DOHH2 (cell line): ENCODE data around the gene CD151.

Source experiments
- H3F3A ChIP-seq: fragments of 200-600 bp; sonication (generic), shearing (Covaris generic); 2 replicates; pipeline ENCODE4 v1.6.0; 2016; ENCODE audit warnings: antibody characterized with exemption, mild to moderate bottlenecking; ENCODE audit not compliant: control insufficient read depth, insufficient read depth
- H3K27ac ChIP-seq: fragments of 200-600 bp; sonication (generic); 2 replicates; pipeline ENCODE4 v1.5.1; 2014; ENCODE audit warnings: low read depth, mild to moderate bottlenecking, low read length, moderate library complexity
- H3K27me3 ChIP-seq: fragments of 200-600 bp; sonication (generic); 2 replicates; pipeline ENCODE4 v1.6.1; 2014; ENCODE audit warnings: mild to moderate bottlenecking, low read length, mixed read lengths; ENCODE audit not compliant: control insufficient read depth
- H3K36me3 ChIP-seq: fragments of 200-600 bp; sonication (generic); 2 replicates; pipeline ENCODE4 v1.6.1; 2014; ENCODE audit warnings: mild to moderate bottlenecking, low read length, moderate library complexity, mixed read lengths; ENCODE audit not compliant: control insufficient read depth
- H3K4me1 ChIP-seq: fragments of 200-600 bp; sonication (generic); 2 replicates; pipeline ENCODE4 v1.6.1; 2014; ENCODE audit warnings: mild to moderate bottlenecking, low read length, mixed read lengths; ENCODE audit not compliant: control insufficient read depth
- H3K4me2 ChIP-seq: fragments of 200-600 bp; sonication (generic); 2 replicates; pipeline ENCODE4 v1.6.0; 2014; ENCODE audit warnings: mild to moderate bottlenecking, low read length, moderate library complexity
- H3K4me3 ChIP-seq: fragments of 200-600 bp; sonication (generic); 2 replicates; pipeline ENCODE4 v1.5.1; 2014; ENCODE audit warnings: mild to moderate bottlenecking, low read length, mixed read lengths
- H3K79me2 ChIP-seq: fragments of 200-600 bp; sonication (generic); 2 replicates; pipeline ENCODE4 v1.6.1; 2014; ENCODE audit warnings: mild to moderate bottlenecking, low read length, mixed read lengths; ENCODE audit not compliant: control insufficient read depth
- H3K9me2 ChIP-seq: fragments of 200-600 bp; sonication (generic); replicated peaks from 2 replicates; pipeline ENCODE4 v1.6.1; 2014; ENCODE audit warnings: mild to moderate bottlenecking, low read length, mixed read lengths; ENCODE audit not compliant: control insufficient read depth
- H3K9me3 ChIP-seq: fragments of 200-600 bp; sonication (generic); 2 replicates; pipeline ENCODE4 v1.6.1; 2014; ENCODE audit warnings: antibody characterized with exemption, low read length, mixed read lengths; ENCODE audit not compliant: control insufficient read depth, insufficient read depth
- H4K20me1 ChIP-seq: fragments of 200-600 bp; sonication (generic); 2 replicates; pipeline ENCODE4 v1.6.0; 2014; ENCODE audit warnings: low read depth, mild to moderate bottlenecking, antibody characterized with exemption, low read length, moderate library complexity; ENCODE audit not compliant: control insufficient read depth, insufficient read depth
- CTCF ChIP-seq: fragments of 200-600 bp; sonication (generic); IDR thresholded peaks from one replicate; pipeline ENCODE4 v1.5.1; 2014; ENCODE audit warnings: antibody characterized with exemption, mild to moderate bottlenecking, low read depth, low read length; ENCODE audit not compliant: poor library complexity, severe bottlenecking
- EZH2phosphoT487 ChIP-seq: fragments of 200-600 bp; sonication (generic); IDR thresholded peaks from 2 replicates; pipeline ENCODE4 v1.6.1; 2017; ENCODE audit warnings: borderline replicate concordance, mild to moderate bottlenecking, antibody characterized with exemption, low read length, moderate library complexity, mixed read lengths

Gene CD151

DNA sequence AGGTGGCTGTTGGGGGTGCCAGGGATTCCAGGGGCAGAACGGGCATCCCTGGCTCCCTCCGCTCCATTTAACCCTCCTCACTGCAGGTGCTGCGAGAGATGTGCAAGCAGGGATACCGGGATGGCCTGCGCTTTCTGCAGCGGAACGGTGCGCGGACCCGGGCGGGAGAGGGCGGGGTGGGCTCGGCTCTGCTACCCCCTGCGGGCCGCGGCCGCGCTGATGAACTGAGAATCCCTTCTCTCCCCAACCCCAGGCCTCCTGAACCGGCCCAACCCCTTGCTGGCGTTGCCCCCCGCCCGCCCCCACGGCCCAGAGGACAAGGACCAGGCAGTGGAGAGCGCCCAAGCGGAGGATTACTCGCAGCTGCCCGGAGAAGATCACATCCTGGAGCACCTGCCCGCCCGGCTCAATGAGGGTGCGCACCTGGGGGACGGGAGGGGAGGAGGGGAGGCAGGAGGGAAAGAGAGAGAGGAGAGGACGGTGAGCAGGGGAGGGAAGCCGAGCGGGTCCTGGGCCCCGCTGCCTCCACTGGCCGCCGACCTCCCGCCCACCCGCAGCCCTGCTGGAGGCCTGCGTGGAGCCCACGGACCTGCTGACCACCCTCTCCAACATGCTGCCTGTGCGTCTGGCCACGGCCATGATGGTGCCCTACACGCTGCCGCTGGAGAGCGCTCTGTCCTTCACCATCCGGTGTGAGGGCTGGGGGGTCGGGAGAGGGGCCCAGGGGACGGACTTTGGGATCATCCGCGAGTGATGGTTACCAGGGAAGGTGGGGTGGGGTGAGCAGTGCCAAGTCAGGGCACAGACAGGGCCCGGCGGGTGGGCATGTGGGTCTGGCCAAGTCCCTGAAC lies 9.1 kb upstream of the CD151 start:
- no peak overlapping the region for H3K4me3 ChIP-seq
- TF ChIP-seq EZH2phosphoT487 (no peak), CTCF (no peak)
- peaks cover 13% of the 10 kb centered on the region for H3K36me3 ChIP-seq
- peaks cover 40% of the 10 kb centered on the region for H3K4me1 ChIP-seq
- no peak overlapping the region for H3K4me2 ChIP-seq
- H3K27me3 ChIP-seq, result peaks cover 19% of the 10 kb centered on the region
- H4K20me1 ChIP-seq, result peaks cover 11% of the 10 kb centered on the region
- no peaks in the 10 kb centered on the region for H3K9me3 ChIP-seq
- H3K79me2 ChIP-seq, result peaks cover 16% of the 10 kb centered on the region
- H3K27ac ChIP-seq, result no peak overlapping the region
- H3K9me2 ChIP-seq, result no peaks in the 10 kb centered on the region
- H3F3A ChIP-seq, result no peaks in the 10 kb centered on the region

- Histone ChIP-seq H3K79me2 (peaks cover 16% of the 10 kb centered on the region), H3K4me3 (no peak overlapping the region), H3K9me3 (no peaks in the 10 kb centered on the region), H3K4me1 (peaks cover 42% of the 10 kb centered on the region), H3K27ac (no peak overlapping the region), H3F3A (no peaks in the 10 kb centered on the region), H3K9me2 (no peaks in the 10 kb centered on the region), H3K36me3 (peaks cover 13% of the 10 kb centered on the region), H4K20me1 (peaks cover 11% of the 10 kb centered on the region), H3K27me3 (peaks cover 26% of the 10 kb centered on the region), H3K4me2 (no peak overlapping the region)
- TF ChIP-seq CTCF (no peak), EZH2phosphoT487 (no peak)
Observed at GRCh38 chr11:824292-824880, 8.4 kb upstream of the CD151 start.

DNA sequence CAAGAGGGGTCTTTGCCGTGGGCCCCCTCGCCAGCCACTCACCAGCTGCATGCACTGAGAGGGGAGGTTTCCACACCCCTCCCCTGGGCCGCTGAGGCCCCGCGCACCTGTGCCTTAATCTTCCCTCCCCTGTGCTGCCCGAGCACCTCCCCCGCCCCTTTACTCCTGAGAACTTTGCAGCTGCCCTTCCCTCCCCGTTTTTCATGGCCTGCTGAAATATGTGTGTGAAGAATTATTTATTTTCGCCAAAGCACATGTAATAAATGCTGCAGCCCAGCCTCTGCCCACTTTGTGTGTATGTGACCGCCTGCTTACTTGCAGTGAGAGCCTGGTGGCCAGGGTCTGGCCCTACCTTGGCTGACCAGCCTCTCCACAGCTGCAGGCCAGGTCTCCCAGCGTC lies 7.8 kb upstream of the CD151 start:
- Histone ChIP-seq H3K4me3 (no peak overlapping the region), H3K27ac (no peak overlapping the region), H3K27me3 (peaks cover 32% of the 10 kb centered on the region), H3K9me2 (no peaks in the 10 kb centered on the region), H3F3A (no peaks in the 10 kb centered on the region), H3K4me2 (no peak overlapping the region), H3K79me2 (peaks cover 16% of the 10 kb centered on the region), H4K20me1 (peaks cover 11% of the 10 kb centered on the region), H3K4me1 (peaks cover 47% of the 10 kb centered on the region), H3K9me3 (no peaks in the 10 kb centered on the region), H3K36me3 (peaks cover 13% of the 10 kb centered on the region)
- TF ChIP-seq CTCF (no peak), EZH2phosphoT487 (no peak)
